GM12878 (cell line): ENCODE measurements around the gene GNLY.

ENCODE experiments used
- CHD2 ChIP-seq: IDR thresholded peaks from 2 replicates; pipeline ENCODE4 v1.6.1; 2011; ENCODE audit warnings: low read depth, low read length, improper control_type of control experiment, borderline replicate concordance
- EP300 ChIP-seq, 2 experiments: fragments of 150-350 bp in 1 of 2; IDR thresholded peaks; 2 replicates each; pipeline ENCODE4 v1.6.1; 2011 to 2012; ENCODE audit warnings: low read depth in 2 of 2, low read length in 2 of 2, borderline replicate concordance in 1 of 2, improper control_type of control experiment in 1 of 2, inconsistent platforms in 1 of 2; ENCODE audit not compliant: control insufficient read depth in 1 of 2
- FOS ChIP-seq: IDR thresholded peaks from 3 replicates; pipeline ENCODE4 v1.6.1; 2011; ENCODE audit warnings: borderline replicate concordance; ENCODE audit not compliant: insufficient read length; ENCODE audit errors: extremely low read depth
- HDAC2 ChIP-seq: fragments of 200-600 bp; sonication (generic); IDR thresholded peaks from 2 replicates; pipeline ENCODE4 v1.6.1; 2017
- NR2C2 ChIP-seq: IDR thresholded peaks from 2 replicates; pipeline ENCODE4 v1.6.1; 2011; ENCODE audit warnings: borderline replicate concordance, low read depth; ENCODE audit not compliant: control insufficient read depth, insufficient read length
- RFX5 ChIP-seq: IDR thresholded peaks from 2 replicates; pipeline ENCODE4 v1.6.1; 2011; ENCODE audit warnings: low read depth, low read length, improper control_type of control experiment
- TF ChIP-seq, protein P1 (sequence below): IDR thresholded peaks from 2 replicates; pipeline ENCODE4 v1.6.1; 2012; ENCODE audit warnings: low read length, inconsistent platforms
- TF ChIP-seq, protein P2 (sequence below), 3 experiments: IDR thresholded peaks in 2 of 3; conservative IDR thresholded peaks in 1 of 3; 2 replicates each; pipeline ENCODE4 v1.5.1; 2011; ENCODE audit warnings: low read depth in 3 of 3, low read length in 3 of 3, mild to moderate bottlenecking in 3 of 3, control low read depth in 2 of 3, moderate library complexity in 2 of 3, inconsistent platforms in 1 of 3, mixed read lengths in 1 of 3; ENCODE audit not compliant: control insufficient read depth in 2 of 3, insufficient read depth in 1 of 3; ENCODE audit errors: extremely low read depth in 1 of 3

DNA sequence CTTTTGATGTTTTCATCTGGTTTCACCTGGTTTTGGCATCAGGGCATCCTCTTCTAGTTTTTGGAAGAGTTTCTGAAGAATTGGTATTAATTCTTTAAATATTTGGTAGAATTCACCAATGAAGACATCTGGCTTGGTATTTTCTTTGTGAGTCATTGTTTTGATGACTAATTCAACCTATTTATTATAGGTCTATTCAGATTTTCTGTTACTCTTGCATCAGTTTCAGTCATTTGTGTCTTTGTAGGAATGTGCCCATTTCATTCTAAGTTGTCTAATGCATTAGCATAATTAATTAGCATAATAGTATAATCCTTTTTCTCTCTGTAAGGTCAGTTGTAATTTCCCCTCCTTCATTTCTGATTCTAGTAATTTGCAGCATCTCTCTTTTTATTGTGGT lies 8.0 kb downstream of the GNLY start:
- TF ChIP-seq, protein P1, sequence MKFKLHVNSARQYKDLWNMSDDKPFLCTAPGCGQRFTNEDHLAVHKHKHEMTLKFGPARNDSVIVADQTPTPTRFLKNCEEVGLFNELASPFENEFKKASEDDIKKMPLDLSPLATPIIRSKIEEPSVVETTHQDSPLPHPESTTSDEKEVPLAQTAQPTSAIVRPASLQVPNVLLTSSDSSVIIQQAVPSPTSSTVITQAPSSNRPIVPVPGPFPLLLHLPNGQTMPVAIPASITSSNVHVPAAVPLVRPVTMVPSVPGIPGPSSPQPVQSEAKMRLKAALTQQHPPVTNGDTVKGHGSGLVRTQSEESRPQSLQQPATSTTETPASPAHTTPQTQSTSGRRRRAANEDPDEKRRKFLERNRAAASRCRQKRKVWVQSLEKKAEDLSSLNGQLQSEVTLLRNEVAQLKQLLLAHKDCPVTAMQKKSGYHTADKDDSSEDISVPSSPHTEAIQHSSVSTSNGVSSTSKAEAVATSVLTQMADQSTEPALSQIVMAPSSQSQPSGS, result no peak
- TF ChIP-seq, protein P2, sequence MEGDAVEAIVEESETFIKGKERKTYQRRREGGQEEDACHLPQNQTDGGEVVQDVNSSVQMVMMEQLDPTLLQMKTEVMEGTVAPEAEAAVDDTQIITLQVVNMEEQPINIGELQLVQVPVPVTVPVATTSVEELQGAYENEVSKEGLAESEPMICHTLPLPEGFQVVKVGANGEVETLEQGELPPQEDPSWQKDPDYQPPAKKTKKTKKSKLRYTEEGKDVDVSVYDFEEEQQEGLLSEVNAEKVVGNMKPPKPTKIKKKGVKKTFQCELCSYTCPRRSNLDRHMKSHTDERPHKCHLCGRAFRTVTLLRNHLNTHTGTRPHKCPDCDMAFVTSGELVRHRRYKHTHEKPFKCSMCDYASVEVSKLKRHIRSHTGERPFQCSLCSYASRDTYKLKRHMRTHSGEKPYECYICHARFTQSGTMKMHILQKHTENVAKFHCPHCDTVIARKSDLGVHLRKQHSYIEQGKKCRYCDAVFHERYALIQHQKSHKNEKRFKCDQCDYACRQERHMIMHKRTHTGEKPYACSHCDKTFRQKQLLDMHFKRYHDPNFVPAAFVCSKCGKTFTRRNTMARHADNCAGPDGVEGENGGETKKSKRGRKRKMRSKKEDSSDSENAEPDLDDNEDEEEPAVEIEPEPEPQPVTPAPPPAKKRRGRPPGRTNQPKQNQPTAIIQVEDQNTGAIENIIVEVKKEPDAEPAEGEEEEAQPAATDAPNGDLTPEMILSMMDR (IDR thresholded peaks at IDR 0.05 in 2 of 3, conservative IDR thresholded peaks at IDR 0.05 in 1 of 3; ENCODE audit: control insufficient read depth in 2 of 3, extremely low read depth in 1 of 3, insufficient read depth in 1 of 3, low read depth in 3 of 3, low read length in 3 of 3), result no peak
- no peak for TF ChIP-seq CHD2
- no peak for TF ChIP-seq EP300 (IDR thresholded peaks at IDR 0.05; ENCODE audit: borderline replicate concordance in 1 of 2, control insufficient read depth in 1 of 2, low read depth in 2 of 2, low read length in 2 of 2)
- no peak for TF ChIP-seq FOS
- TF ChIP-seq RFX5, result no peak
- TF ChIP-seq HDAC2, result no peak
- no peak for TF ChIP-seq NR2C2
